B cell (primary cell): ENCODE results near the gene RGS3. TPM values are rescaled to one million over a fixed set of nuclear protein-coding genes. Genes with fewer than 3 reads are reported as not detected.

ENCODE experiments used
- ATAC-seq: fragments of 200-7000 bp; cut with Tn5 transposase; one replicate; pipeline ENCODE4 v1.10.0; 2021; ENCODE audit warnings: low read depth, mild to moderate bottlenecking, moderate number of reproducible peaks, moderate library complexity
- CTCF ChIA-PET: fragments of 350-600 bp; sonication (Branson Sonifier 250); formaldehyde crosslinking; loops from one replicate; lab custom pipeline; 2021; ENCODE audit warnings: antibody characterized with exemption, inconsistent platforms; lab: Charles Lee
- POLR2A ChIA-PET: fragments of 350-600 bp; sonication (Branson Sonifier 250); formaldehyde crosslinking; loops from one replicate; lab custom pipeline; 2021; ENCODE audit warnings: antibody characterized with exemption; lab: Charles Lee
- DNase-seq: peaks from one replicate; pipeline ENCODE4 v3.0.0; 2013
- H2AFZ ChIP-seq: 2 replicates; pipeline ENCODE4 v1.6.1; 2012; ENCODE audit warnings: mild to moderate bottlenecking, low read depth, low read length; ENCODE audit not compliant: insufficient read depth, poor library complexity, severe bottlenecking
- H3K27ac ChIP-seq, 2 donors: 1 replicate in 1 of 2; 2 replicates in 1 of 2; pipeline ENCODE4 v1.5.1; 2012 to 2013; ENCODE audit warnings: low read length in 2 of 2, mild to moderate bottlenecking in 2 of 2, moderate library complexity in 1 of 2
- H3K27me3 ChIP-seq, 4 experiments: fragments of 200-600 bp in 1 of 4; sonication (generic) in 1 of 4; replicated peaks in 1 of 4; 1 replicate in 2 of 4; 2 replicates in 2 of 4; pipeline versions ENCODE4 v1.6.1 to v1.7.0; 2013 to 2016; ENCODE audit warnings: low read length in 3 of 4, mild to moderate bottlenecking in 2 of 4, mixed read lengths in 1 of 4, moderate library complexity in 1 of 4; ENCODE audit not compliant: insufficient read depth in 4 of 4, control insufficient read depth in 3 of 4; ENCODE audit errors: control extremely low read depth in 1 of 4
- H3K36me3 ChIP-seq, 2 experiments: replicated peaks in 1 of 2; 1 replicate in 1 of 2; 2 replicates in 1 of 2; pipeline versions ENCODE4 v1.6.1 to v1.7.1; 2013; ENCODE audit warnings: low read length in 1 of 2; ENCODE audit not compliant: insufficient read depth in 2 of 2, control insufficient read depth in 1 of 2; ENCODE audit errors: control extremely low read depth in 1 of 2, extremely low read depth in 1 of 2
- H3K4me1 ChIP-seq, 2 donors: fragments of 200-600 bp in 1 of 2; sonication (generic) in 1 of 2; 1 replicate in 1 of 2; 2 replicates in 1 of 2; pipeline versions ENCODE4 v1.5.1 to v1.6.1; 2013 to 2017; ENCODE audit warnings: low read length in 2 of 2; ENCODE audit not compliant: control insufficient read depth in 2 of 2, insufficient read depth in 2 of 2
- H3K4me2 ChIP-seq: replicated peaks from 2 replicates; pipeline ENCODE3; 2012; ENCODE audit warnings: mild to moderate bottlenecking, low read depth, low read length; ENCODE audit not compliant: poor library complexity, severe bottlenecking
- H3K4me3 ChIP-seq, 5 experiments: fragments of 200-600 bp in 1 of 5; sonication (generic) in 1 of 5; 1 replicate in 3 of 5; 2 replicates in 2 of 5; pipeline versions ENCODE4 v1.5.1 to v1.7.0; 2011 to 2016; ENCODE audit warnings: low read length in 4 of 5, mild to moderate bottlenecking in 4 of 5, low read depth in 2 of 5, control low read depth in 1 of 5, moderate library complexity in 1 of 5; ENCODE audit not compliant: insufficient read depth in 1 of 5; ENCODE audit errors: control extremely low read depth in 1 of 5, extremely low read depth in 1 of 5
- H3K79me2 ChIP-seq: fragments of 200-600 bp; sonication (generic); one replicate; pipeline ENCODE4 v1.6.0; 2016; ENCODE audit warnings: low read length; ENCODE audit not compliant: control insufficient read depth, insufficient read depth
- H3K9ac ChIP-seq: fragments of 200-600 bp; sonication (generic); 2 replicates; pipeline ENCODE4 v1.6.1; 2017; ENCODE audit warnings: mild to moderate bottlenecking, low read length, moderate library complexity
- H3K9me3 ChIP-seq, 3 donors: one replicate each; pipeline versions ENCODE4 v1.6.1 to v1.7.1; 2013; ENCODE audit warnings: low read length in 2 of 3; ENCODE audit not compliant: control insufficient read depth in 2 of 3, insufficient read depth in 1 of 3; ENCODE audit errors: control extremely low read depth in 1 of 3
- H4K20me1 ChIP-seq: 2 replicates; pipeline ENCODE4 v1.6.0; 2012; ENCODE audit warnings: mild to moderate bottlenecking, low read length; ENCODE audit not compliant: insufficient read depth, control insufficient read depth, poor library complexity, severe bottlenecking
- H3K27ac Mint-ChIP-seq: one replicate; pipeline ENCODE4 v1.8.0; 2021; ENCODE audit warnings: mixed read lengths
- H3K27me3 Mint-ChIP-seq: one replicate; pipeline ENCODE4 v1.8.0; 2021; ENCODE audit warnings: mixed read lengths
- H3K4me1 Mint-ChIP-seq: one replicate; pipeline ENCODE4 v1.8.0; 2021; ENCODE audit warnings: mixed read lengths
- H3K4me3 Mint-ChIP-seq: one replicate; pipeline ENCODE4 v1.8.0; 2021; ENCODE audit warnings: mixed read lengths
- H3K9me3 Mint-ChIP-seq: one replicate; pipeline ENCODE4 v1.8.0; 2022; ENCODE audit warnings: mixed read lengths; ENCODE audit not compliant: insufficient read depth
- CTCF ChIP-seq: fragments of 200-600 bp; IDR thresholded peaks from one replicate; pipeline ENCODE4 v1.8.0; 2022; ENCODE audit warnings: antibody characterized with exemption, mild to moderate bottlenecking
- EZH2 ChIP-seq: IDR thresholded peaks from 2 replicates; pipeline ENCODE4 v1.6.1; 2012; ENCODE audit warnings: borderline replicate concordance, low read depth, mild to moderate bottlenecking, moderate library complexity, low read length; ENCODE audit not compliant: insufficient read depth, poor library complexity, severe bottlenecking
- whole genome bisulfite sequencing: methylation state at CpG from one replicate; pipeline ENCODE4 v1.1.5; 2013; ENCODE audit warnings: missing lambda C conversion rate; ENCODE audit not compliant: insufficient coverage; 5-methylcytosine and 5-hydroxymethylcytosine counted together
- intact Hi-C: fragments of 100-400 bp; cut with micrococcal nuclease; formaldehyde crosslinking; loops from one replicate; pipeline ENCODE4 v1.10.0; 2022
- polyA plus RNA-seq: library from polyadenylated mRNA; depleted of rRNA; stranded (reverse); fragments of >200 nt; gene quantifications from 2 replicates; pipeline ENCODE4 v1.2.3, GENCODE V29; 2012
- total RNA-seq, 2 donors: library from RNA; stranded (reverse); fragments of 120-200 nt in 1 of 2; gene quantifications; 1 replicate in 1 of 2; 2 replicates in 1 of 2; pipeline versions ENCODE4 v1.2.3 to v1.2.4, GENCODE V29; 2013 to 2022

Gene RGS3
- total and polyA plus RNA-seq, 2 donors (not counting 1 experiment from before 2014, with no cell fraction given), result 12.0 to 15.6 TPM

- Histone ChIP-seq H3K4me1 (peaks cover 18 to 29% of the 10 kb centered on the region in 2 donors), H3K4me2 (peak overlapping the region; percentile 53), H3K36me3 (no peaks in the 10 kb centered on the region), H3K27ac (peak overlapping the region; percentile 61 to 67), H3K9ac (peak overlapping the region; percentile 16), H3K79me2 (no peaks in the 10 kb centered on the region), H3K4me3 (no peak overlapping the region), H3K27me3 (no peaks in the 10 kb centered on the region), H2AFZ (peak overlapping the region; percentile 72), H4K20me1 (no peaks in the 10 kb centered on the region), H3K9me3 (no peaks in the 10 kb centered on the region)
- no peak for TF ChIP-seq EZH2
- intact Hi-C loops, result loop anchor here (10.0 kb wide), 1 partner anchor 261 kb away; the partner anchor contains the start of gene SLC31A2
- ATAC-seq (peak; percentile 97), DNase-seq (peak; percentile 71)
- H3K4me3 Mint-ChIP-seq, result no peak overlapping the region
- H3K27ac Mint-ChIP-seq, result no peak overlapping the region
- ChIA-PET CTCF (interaction anchor here (0.7 to 2.3 kb wide), 8 partner anchors 15 to 239 kb away, joined by 3 to 7 read pairs (median 4); partner anchors contain the start of gene ALAD), POLR2A (interaction anchor here (0.7 kb wide), 1 partner anchor 10 kb away, joined by 3 read pairs; no protein-coding TSS in a partner anchor)
- H3K27me3 Mint-ChIP-seq, result no peaks in the 10 kb centered on the region
- no peaks in the 10 kb centered on the region for H3K9me3 Mint-ChIP-seq
- H3K4me1 Mint-ChIP-seq, result no peaks in the 10 kb centered on the region
- 27% methylated on average over 3 of the region's 3 CpGs for WGBS
These were observed 47.3 kb upstream of the RGS3 start for GRCh38 chr9:113416149-113416721.

DNA sequence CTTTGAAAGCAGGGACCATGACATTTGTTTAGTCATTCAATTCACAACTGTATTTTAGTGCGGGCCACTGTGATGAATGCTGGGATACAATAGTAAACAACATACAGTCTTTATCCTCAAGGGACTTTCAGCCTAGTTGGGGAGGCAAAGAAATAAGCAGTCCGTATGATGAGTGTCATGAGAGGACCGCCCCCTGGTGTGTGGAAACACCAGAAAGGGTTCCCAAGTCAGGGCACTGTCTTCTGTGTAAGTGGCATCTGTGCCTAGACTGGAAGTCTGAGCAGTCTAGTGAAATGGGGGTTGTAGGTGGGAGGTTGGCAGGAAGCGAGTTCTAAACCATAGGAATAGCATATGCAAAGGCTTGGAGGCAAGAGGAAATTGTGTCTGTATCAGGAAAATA is 46.2 kb upstream of the RGS3 start:
- no peaks in the 10 kb centered on the region for H3K27me3 ChIP-seq
- no peak overlapping the region for H3K4me3 Mint-ChIP-seq
- TF ChIP-seq CTCF (no peak), EZH2 (no peak)
- H4K20me1 ChIP-seq, result no peaks in the 10 kb centered on the region
- ATAC-seq, result no peak
- intact Hi-C loops, result loop anchor here (10.0 kb wide), 1 partner anchor 263 kb away; the partner anchor contains the start of gene SLC31A2
- H3K27ac Mint-ChIP-seq, result no peak overlapping the region
- 81% methylated on average over 3 of the region's 4 CpGs for WGBS
- no peaks in the 10 kb centered on the region for H3K27me3 Mint-ChIP-seq
- ChIA-PET CTCF (interaction anchor here (1.9 to 2.3 kb wide), 2 partner anchors 29 to 238 kb away, joined by 5 to 7 read pairs; no protein-coding TSS in a partner anchor), POLR2A (no interaction called here)
- peak overlapping the region; percentile 61 to 67 for H3K27ac ChIP-seq
- no peaks in the 10 kb centered on the region for H3K9me3 Mint-ChIP-seq
- H2AFZ ChIP-seq, result no peak overlapping the region
- H3K79me2 ChIP-seq, result no peaks in the 10 kb centered on the region
- H3K4me3 ChIP-seq, result no peak overlapping the region
- H3K9ac ChIP-seq, result no peak overlapping the region
- no peaks in the 10 kb centered on the region for H3K9me3 ChIP-seq
- peaks cover 18 to 23% of the 10 kb centered on the region in 2 donors for H3K4me1 ChIP-seq
- no peak overlapping the region for H3K4me2 ChIP-seq
- no peak for DNase-seq
- H3K36me3 ChIP-seq, result no peaks in the 10 kb centered on the region
- no peaks in the 10 kb centered on the region for H3K4me1 Mint-ChIP-seq
